ENCODE data around the gene ADAMTSL4.
"Not testable (repeated sequence)": the region's sequence is repeated elsewhere in the genome, so short reads cannot be mapped to it uniquely, and the experiment has no call there.

Gene ADAMTSL4

DNA sequence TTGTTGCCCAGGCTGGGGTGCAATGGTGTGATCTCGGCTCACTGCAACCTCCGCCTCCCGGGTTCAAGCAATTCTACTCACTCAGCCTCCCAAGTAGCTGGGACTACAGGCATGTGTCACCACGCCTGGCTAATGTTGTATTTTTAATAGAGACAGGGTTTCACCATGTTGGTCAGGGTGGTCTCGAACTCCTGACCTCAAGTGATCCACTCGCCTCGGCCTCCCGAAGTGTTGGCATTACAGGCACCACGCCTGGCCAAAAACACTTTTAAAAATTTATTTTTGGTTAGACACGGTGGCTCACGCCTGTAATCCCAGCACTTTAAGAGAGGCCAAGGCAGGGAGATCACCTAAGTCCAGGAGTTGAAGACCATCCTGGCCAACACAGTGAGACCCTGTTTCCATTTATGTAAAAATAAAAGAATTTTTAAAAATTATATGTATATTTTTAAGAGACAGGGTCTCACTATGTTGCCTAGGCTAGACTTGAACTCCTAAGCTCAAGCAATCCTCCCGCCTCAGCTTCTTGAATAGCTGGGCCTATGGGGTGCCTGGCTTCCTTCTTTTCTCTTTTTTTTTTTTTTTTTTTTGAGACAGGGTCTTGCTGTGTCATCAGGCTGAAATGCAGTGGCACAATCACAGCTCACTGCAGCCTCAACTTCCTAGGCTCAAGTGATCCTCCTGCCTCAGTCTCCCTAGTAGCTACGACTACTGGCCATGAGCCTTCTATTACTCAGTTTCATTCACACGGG, 16.2 kb downstream of the ADAMTSL4 start:
- in situ Hi-C loops (cut with MboI; ENCODE audit: low sequenced_read_pairs) = not testable (repeated sequence)

DNA sequence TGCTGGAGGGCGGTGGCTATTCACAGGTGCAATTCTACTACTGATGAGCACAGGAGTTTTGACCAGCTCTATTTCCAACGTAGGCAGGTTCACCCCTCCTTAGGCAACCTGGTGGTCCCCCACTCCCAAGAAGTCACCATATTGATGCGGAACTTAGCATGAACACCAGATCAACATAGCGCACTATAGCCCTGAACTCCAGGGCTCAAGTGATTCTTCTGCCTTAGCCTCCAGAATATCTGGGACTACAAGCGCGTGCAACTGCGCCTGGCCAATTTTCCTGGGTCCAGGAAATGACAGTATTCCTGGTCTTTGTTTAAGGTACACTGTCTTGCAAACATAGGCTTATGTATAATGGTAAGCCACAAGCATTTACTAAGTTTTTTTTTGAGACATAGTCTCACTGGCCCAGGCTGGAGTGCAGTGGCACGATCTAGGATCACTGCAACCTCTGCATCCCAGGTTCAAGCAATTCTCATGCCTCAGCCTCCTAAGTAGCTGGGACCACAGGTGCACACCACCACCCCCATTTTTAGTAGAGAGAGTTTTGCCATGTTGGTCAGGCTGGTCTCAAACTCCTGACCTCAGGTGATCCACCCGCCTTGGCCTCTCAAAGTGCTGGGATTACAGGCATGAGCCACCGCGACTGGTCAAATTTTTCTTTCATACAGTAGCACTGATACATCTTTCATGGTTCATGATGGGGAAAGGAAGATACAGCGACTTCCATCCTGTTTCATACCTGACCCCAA, 17.6 kb downstream of the ADAMTSL4 start:
- in situ Hi-C loops (cut with MboI; ENCODE audit: low sequenced_read_pairs) = no loop called here

DNA sequence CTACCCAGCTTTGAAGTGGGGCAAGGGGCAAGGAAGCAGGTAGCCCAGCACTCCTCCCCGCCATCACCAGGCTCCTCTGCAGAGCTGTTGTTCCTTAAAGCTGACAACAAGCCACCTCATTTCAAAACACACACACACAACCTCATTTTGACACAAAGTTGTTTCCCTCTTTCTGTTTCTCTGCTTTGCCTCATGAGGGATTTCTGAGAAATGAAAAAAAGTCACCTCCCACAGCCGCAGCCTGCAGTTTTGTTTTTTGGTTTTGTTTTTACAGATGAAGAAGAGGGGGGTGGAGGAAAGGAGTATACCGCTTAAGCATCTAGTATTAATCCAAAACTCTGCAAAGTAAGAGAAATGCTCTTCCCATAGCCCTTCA, 18.1 kb downstream of the ADAMTSL4 start:
- in situ Hi-C loops (cut with MboI; ENCODE audit: low sequenced_read_pairs) = no loop called here

DNA sequence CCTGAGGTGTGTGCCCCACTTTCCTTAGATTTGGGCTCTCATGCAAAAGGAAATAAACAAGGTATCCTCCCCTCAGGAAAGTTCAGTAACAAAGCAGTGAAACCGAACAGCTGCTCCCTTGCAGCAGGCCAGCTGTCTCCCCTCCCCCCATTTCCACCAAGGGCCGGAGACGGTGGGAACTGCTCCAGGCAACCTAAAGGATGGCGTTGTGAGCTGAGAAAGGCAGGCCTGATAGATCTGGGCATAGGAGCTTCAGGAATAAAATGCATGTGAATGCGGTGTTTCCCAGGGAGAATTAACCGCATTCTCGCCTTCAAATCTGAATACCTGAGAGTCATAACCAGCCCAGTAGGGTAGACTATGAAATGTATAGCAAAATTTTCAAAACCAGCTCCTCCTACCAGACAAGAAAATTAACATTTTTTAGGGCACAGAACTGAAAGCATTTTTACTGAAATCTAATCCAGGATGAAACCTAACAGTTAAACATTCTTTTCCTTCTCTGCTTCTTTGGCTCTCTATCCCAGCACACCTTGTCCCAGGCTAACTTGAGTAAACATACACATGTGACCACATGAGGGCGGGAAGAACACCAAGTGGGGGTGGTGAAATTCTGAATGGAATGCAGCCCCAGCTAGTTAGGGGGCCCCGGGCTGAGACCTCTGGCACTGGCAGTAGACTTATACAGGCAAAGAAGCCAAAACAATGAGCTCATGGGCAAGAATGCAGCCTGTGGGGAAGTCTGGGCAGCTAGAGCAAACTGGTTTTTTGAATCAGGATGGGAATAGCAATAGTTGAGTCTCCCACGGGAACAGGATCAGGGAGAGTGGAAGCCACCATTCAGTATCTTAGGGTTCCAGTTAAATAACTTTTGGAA, 18.7 kb downstream of the ADAMTSL4 start:
- in situ Hi-C loops (cut with MboI; ENCODE audit: low sequenced_read_pairs) = no loop called here

DNA sequence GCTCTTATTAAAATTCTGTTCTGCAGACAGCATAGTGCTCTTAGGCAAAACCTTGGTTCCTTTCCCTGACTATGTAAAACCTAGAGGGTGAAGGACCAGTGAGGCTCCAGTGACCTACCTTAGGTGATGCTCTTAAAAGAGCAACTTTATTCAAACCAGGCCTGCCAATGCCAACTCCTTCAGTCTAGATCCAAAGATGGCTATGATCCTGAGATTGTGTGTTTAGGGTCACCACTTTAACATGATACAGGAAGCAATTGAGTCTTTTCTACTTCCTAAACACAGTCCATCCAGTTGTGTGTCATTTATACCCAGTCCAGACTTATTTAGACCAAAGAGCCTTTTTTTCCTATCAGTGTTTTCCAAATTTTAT, 19.4 kb downstream of the ADAMTSL4 start:
- in situ Hi-C loops (cut with MboI; ENCODE audit: low sequenced_read_pairs) = no loop called here

DNA sequence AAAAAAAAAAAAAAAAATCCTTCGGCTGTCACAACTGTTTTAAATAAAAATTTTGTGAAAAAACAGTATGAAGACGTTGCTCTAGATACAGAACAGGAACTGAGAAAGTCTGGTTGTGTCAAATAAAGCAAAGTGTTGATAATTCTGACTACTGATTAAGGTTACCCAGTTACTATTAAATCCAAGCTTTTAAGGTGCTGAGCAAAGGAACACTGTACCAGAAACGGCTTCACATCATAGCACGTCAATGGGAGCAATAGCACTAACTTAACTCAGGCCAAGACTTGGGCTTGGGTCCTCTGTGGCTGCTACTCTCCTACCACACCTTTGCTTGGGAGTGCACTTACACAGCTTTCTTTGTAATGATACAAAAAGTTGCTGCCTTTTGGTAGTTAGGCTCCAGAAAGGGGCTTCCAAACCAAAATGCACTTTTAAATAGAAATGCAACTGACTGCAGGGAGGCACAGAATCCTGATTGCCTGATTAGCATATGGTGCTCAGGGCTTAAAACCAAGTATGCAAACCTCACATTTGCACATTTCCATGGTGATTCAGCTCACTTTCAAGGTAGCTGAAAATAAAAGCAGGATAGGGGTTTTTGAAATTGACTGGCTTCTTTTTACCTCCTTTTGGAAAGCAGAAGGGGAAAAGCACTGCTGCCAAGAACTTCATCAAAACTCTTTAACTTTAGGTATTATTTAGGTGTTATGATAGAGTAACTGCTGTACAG, 23.9 kb downstream of the ADAMTSL4 start:
- in situ Hi-C loops (cut with MboI; ENCODE audit: low sequenced_read_pairs) = no loop called here

DNA sequence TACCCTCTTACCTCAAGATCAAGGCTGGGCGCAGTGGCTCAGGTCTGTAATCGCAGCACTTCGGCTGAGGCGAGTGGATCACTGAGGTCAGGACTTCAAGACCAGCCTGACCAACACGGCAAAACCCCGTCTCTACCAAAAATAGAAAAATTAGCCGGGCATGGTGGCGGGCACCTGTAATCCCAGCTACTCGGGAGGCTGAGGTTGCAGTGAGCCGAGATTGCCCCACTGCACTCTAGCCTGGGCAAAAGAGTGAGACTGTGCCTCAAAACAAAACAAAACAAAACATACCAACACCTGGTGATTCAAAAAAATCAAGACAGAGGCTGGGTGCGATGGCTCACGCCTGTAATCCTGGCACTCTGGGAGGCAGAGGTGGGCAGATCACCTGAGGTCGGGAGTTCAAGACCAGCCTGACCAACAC, 24.5 kb downstream of the ADAMTSL4 start:
- in situ Hi-C loops (cut with MboI; ENCODE audit: low sequenced_read_pairs) = not testable (repeated sequence)

DNA sequence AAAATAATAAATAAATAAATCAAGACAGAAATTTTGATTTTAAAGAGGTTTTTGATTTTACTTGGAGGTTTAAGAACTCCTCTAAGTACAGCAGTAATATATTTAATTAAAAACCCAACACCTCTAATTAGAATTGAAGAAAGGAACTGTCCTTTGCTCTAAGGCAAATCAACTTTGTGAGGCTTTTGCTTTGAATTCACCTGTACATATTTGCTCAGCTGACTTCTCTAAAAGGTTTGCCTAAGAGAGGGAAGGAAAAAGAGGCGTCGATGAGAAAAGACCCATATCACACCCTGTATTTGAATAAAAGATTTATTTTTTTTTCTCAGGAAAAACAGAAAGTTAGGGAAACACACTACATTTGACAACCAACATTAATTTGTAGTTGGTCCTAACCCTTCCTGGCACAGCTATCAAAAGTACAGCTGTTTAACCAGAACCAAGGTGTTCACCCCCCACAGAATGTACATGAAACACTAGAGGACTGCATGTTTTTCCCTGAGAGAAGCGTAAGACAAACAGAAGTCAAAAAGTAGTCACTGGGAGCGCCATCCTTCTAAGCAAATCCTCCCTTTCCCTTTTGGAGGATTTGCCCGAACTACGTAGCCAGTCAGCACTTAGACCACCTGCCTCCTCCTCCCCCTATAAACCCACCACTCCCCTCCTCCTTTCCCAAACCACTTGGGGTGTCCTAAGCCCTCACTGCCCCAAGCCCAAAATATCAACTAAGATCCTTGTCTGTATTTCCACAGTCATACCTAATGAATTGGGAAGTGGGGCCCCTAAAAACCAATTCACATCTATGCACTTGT, 25.3 kb downstream of the ADAMTSL4 start:
- in situ Hi-C loops (cut with MboI; ENCODE audit: low sequenced_read_pairs) = no loop called here

DNA sequence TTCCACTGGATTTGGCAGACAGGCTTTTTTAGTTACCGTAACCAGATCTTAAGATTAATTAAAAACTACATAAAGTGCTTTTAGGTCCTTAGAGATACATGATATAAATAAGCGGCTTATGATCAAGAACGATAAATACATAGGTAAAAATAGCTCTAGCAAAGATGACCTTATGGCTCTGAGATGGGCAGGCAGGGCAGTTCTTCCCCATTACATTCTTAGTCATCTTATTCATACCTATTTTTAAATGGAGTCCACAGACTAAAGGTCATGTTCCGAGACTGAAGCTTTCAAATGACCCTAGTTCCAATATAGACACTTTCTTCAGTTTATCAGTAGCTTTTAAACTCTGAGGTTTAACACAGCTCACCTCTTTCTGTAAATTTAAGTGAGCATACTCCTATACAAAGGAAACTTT, 25.9 kb downstream of the ADAMTSL4 start:
- in situ Hi-C loops (cut with MboI; ENCODE audit: low sequenced_read_pairs) = no loop called here

DNA sequence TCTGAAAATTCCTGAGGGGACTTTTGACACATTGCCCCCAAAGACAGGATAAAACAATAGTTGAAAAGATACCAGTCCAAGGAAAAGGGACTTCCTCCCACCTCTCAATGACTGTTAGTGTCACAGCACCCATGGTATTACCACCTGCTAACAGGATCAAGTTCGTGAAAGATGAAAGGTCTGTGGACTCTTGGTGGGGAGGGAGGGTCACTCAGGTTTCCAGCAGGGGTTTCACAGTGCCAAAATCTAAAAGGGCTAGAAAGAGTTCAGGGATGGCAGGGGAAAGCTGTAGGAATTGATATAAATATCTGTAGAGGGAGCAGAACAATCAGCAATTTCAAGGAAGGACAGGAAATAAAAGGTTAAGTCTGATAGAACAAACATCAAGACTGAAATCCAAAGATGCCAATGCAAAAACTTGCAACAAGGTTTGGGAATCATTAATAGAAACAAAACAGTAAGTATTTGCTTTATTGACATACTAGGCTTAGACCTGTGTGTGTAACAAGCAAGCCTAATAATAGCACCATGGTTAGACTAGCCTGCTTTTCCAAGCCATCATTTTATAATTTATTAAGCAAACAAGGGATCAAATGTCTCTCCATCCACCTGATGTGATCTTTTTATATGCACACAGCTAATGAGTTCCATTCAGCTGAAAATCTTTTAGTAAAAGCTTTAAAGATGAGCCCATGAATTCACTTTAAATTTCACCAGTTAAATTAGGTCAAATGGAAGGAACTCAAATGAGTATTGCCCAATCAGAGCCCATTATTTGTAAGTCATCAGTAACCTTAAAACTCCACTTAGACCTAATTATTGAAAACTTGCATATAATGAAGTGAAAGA, 26.5 kb downstream of the ADAMTSL4 start:
- in situ Hi-C loops (cut with MboI; ENCODE audit: low sequenced_read_pairs) = no loop called here

DNA sequence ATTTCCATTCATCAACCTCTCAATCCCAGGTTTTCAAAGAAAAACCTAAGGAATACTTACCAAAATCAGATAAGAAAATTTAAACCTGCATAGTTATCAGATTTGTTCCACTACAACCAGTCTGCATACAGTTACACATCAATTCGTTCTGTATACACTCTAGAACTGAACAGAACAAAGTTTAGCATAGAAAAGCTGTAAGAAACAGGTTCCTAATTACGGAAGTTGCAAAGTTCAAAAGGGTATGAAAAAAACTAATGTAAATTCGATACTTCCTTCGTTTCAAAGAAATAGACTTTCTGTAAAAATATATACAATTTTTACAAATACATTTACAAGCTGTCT, 27.1 kb downstream of the ADAMTSL4 start:
- in situ Hi-C loops (cut with MboI; ENCODE audit: low sequenced_read_pairs) = no loop called here

DNA sequence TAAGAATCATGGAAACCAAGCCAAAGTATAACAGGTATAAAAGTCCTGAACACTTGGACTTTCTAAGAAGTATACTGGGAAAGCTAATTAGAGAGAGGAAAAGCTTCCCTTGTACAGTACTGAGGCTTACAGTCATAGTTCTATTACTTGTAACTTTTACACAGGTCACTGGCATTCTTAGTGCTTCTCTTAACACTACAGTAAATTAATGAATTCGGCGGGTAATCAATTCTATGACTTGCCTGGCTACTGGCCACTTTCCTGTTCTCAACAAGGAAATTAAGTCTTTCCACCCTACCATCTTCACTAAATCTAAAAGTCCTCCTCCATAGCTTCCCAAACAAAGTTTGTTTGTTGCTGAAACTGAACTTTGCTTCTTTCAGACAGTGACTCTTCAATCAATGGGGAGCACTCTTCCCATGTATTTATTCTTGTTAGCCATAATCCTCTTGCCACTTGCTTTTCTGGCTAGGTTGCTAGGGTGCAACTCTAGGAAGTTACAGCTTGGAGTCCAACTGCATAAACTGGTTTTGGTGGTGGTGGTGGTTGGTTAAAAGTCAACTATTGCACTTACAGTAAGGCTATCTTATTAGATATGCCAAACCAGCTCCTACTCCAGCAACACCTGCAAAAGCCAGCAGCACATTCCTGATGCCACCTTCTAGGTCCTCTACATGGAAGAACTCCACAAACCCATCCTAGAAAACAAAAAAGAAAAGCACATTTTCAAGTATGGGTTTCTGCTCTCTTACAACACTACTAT, 27.8 kb downstream of the ADAMTSL4 start:
- in situ Hi-C loops (cut with MboI; ENCODE audit: low sequenced_read_pairs) = no loop called here

DNA sequence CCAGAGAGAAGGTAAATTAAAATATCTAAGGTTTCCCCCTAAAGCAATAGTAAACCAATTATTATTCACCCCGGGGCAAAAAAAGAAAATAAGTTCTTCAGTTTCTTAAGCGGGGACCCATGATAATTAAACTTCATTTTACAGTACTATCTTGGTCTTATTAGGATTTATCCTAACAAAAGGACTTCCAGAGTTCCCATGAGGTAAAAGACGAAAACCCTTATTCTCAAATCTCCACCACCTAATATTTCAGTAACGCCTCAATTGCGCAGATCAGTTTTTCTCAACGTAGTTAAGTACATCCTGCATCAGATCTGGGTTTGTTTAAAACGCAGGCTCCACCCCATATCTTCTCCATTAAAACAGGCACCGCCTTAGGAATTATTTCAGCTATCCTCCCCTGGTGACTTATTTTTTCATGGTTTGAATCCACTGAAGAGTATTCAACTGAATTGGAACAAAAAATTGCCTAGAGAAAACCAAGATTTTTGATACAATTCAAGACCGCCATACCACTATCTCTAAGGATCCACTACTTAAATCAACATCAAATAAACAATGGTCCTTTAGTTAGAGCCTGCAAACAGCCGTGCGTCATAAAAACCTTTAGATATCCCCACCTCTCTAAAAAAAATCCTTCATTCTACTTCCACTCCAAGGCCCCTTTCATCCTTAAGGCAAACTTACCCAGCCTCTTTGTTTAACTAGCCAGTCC, 28.5 kb downstream of the ADAMTSL4 start:
- in situ Hi-C loops (cut with MboI; ENCODE audit: low sequenced_read_pairs) = no loop called here

DNA sequence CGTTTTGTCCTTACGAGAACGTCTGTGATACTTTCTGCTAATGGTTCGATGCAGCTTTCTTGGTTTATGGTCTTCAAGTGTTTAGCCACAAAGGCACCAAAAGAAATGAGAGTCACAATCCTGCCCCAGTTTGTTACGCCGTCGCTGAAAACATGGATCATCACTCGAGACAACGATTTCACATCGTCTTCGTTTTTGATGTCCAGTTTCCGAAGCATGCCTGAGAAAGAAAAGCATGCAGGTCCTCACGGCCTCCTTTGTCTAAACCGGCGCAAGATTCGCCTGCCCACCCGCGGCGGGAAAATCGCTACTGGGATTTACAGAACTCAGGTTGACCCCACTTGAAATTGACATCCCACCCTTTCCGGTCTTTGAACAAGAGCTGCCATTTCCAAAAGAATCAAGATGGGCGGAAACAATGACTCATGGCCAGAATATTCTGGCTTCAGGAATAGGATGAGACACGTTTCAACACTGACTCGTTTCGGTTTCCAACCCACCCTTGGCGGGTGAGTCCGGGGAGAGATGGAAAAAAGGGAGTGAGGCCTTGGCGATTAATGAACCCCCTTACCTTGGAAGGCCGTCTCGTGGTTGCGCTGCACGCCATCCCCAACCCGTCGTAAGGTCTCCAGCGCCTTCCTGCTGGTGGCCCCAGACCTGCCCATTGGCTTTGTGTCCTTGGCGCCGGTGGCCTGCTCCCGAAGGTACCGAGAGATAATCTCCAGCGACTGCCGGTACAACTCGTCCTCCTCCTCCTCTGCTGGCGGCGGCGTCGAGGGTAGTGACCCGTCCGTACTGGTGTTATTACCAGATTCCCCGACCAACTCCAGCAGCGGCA, 29.3 kb downstream of the ADAMTSL4 start:
- in situ Hi-C loops (cut with MboI; ENCODE audit: low sequenced_read_pairs) = no loop called here

DNA sequence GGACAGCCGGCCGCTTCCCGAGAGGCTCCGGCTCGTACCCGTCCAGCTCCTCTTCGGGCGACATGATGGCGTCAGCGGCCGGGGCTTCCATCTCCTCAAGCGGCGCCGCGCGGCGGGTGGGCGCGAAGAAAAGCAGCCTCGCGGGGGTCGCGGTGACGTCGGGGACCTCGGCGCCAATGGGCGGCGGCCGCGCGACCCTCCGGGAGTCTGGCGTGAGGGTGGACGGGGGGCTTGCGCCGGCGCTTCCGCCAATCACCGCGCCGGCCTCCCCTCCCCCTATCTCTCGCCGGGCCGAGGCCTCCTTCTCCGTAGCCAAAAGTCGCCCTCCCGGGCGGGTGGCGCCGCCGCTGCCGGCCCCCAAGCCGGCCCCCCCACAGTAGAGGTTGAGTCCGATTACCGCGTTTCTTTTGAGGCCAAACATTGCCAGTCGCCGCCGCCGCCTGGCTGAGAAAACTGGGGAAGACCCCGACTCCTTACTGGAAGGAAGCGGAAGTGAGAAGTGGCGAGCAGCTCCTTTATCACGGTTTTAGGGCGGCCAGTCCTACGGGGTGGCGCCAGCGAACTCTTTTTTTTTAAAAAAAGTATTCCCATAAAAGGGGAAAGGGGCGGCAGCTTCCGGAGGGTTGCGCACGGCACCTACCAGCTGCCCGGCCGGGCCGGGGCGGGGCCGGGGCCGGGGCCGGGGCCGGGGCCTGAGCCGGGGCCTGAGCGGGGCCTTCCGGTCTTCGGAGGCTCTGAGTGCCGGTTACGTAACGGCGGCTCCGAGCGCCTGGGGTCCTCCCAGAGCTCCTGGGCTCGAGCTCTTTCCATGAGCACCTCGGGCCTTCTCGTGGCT, 30.1 kb downstream of the ADAMTSL4 start, which contains the start of gene MCL1:
MCL1 (minus strand) TSS at position 501 of the 835 bp plus-strand sequence; CDS start at position 421, 80 bp downstream.
- in situ Hi-C loops (cut with MboI; ENCODE audit: low sequenced_read_pairs) = no loop called here

Measured in HL-60/S4 treated with phorbol 12-myristate 13-acetate at 8.2 ng/mL for 4 days and 3 days (cell line).